ENCODE results near the gene TBC1D22B.
A peak's percentile ranks its signal among the peaks of the same experiment; 100 is the strongest.

Gene TBC1D22B

GRCh38 chr6:37244430-37245310 lies 12.9 kb upstream of the TBC1D22B start:
- no peak for TF ChIP-seq CTCF (IDR thresholded peaks at IDR 0.05)
- peak; percentile 91 to 95 for DNase-seq
- intact Hi-C loops (cut with DNase I; ENCODE audit: low total_unique reads) = no loop called here
- no peaks in the 10 kb centered on the region for H3K9me3 ChIP-seq
- H3K36me3 ChIP-seq = no peaks in the 10 kb centered on the region
- peak overlapping the region; percentile 79 to 84 for H3K27ac ChIP-seq
- H3K4me1 ChIP-seq = peaks cover 3 to 55% (median 41%) of the 10 kb centered on the region in 4 donors
- H3K27me3 ChIP-seq = no peaks in the 10 kb centered on the region
- no peak overlapping the region for H3K4me3 ChIP-seq

- no peak for DNase-seq
- Histone ChIP-seq H3K9me3 (no peaks in the 10 kb centered on the region), H3K27ac (no peak overlapping the region), H3K36me3 (no peaks in the 10 kb centered on the region), H3K4me3 (no peak overlapping the region), H3K4me1 (no peaks in the 10 kb centered on the region), H3K27me3 (no peaks in the 10 kb centered on the region)
- intact Hi-C loops (cut with DNase I; ENCODE audit: low total_unique reads) = no loop called here
- no peak for TF ChIP-seq CTCF (IDR thresholded peaks at IDR 0.05)
Observed at GRCh38 chr6:37251211-37251780, 6.3 kb upstream of the TBC1D22B start.

- no peak for DNase-seq
- peaks cover 0 to 11% (median 7%) of the 10 kb centered on the region in 4 donors for H3K4me1 ChIP-seq
- TF ChIP-seq CTCF (IDR thresholded peaks at IDR 0.05) = no peak
Observed at GRCh38 chr6:37253486-37254007, 4.0 kb upstream of the TBC1D22B start.

GRCh38 chr6:37254881-37255280 lies 2.7 kb upstream of the TBC1D22B start:
- Histone ChIP-seq H3K9me3 (no peaks in the 10 kb centered on the region), H3K4me3 (no peak overlapping the region), H3K36me3 (no peaks in the 10 kb centered on the region), H3K27ac (no peak overlapping the region), H3K27me3 (no peaks in the 10 kb centered on the region), H3K4me1 (peaks cover 0 to 20% (median 11%) of the 10 kb centered on the region in 4 donors)
- TF ChIP-seq CTCF (IDR thresholded peaks at IDR 0.05) = no peak
- intact Hi-C loops (cut with DNase I; ENCODE audit: low total_unique reads) = no loop called here
- DNase-seq = no peak

More at GRCh38 chr6:37253486-37254007, 4.0 kb upstream of the TBC1D22B start:
- no peak overlapping the region for H3K4me3 ChIP-seq
- no peaks in the 10 kb centered on the region for H3K9me3 ChIP-seq
- intact Hi-C loops (cut with DNase I; ENCODE audit: low total_unique reads) = no loop called here
- H3K36me3 ChIP-seq = no peaks in the 10 kb centered on the region
- no peaks in the 10 kb centered on the region for H3K27me3 ChIP-seq
- H3K27ac ChIP-seq = no peak overlapping the region

- no peaks in the 10 kb centered on the region for H3K9me3 ChIP-seq
- DNase-seq = no peak
- H3K27ac ChIP-seq = peak overlapping the region; percentile 82 to 83
- H3K36me3 ChIP-seq = no peaks in the 10 kb centered on the region
- intact Hi-C loops (cut with DNase I; ENCODE audit: low total_unique reads) = no loop called here
- peak overlapping the region; percentile 67 to 78 for H3K4me3 ChIP-seq
- H3K27me3 ChIP-seq = no peaks in the 10 kb centered on the region
- no peak for TF ChIP-seq CTCF (IDR thresholded peaks at IDR 0.05)
- peaks cover 0 to 23% (median 11%) of the 10 kb centered on the region in 4 donors for H3K4me1 ChIP-seq
Observed at GRCh38 chr6:37256692-37257319, 766 bp upstream of the TBC1D22B start.
